ENCODE results near the gene NXPH3. TPM values are rescaled to one million over a fixed set of nuclear protein-coding genes. Genes with fewer than 3 reads are reported as not detected.

Gene NXPH3
- total RNA-seq, 5 donors from 2014 or later (not counting 1 experiment from before 2014, with no cell fraction given): not detected

DNA sequence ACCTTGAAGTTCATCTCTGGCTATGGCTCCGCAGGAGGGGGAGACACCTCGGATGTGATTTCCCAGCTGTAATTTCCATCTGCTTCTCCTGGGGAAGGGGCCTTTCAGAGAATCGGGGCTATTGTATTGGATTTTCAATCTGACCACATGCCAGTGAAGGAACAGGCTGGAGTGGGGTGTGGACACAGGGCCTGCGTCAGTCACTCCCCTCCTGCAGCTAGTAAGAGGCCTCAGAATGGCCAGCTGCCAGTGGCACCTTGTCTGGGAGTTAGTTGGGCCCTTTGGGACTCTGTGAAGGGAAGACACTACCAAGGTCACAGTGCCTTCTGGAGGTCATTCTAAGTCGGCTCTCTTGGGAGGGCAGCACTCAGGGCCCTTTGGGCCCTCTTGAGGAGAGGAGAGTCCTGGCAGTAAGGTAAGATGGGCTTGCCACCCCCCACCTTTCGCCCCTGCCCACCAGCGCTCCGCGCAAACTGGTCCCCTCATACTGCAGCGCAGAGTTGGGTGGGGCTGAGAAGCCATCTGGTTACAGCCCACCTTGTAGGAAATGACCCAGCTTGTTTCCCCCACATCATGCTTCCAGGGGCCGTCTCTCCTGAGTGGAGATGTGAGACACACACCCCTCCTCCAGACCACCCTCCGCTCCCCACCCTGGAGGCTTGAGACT is 5.4 kb downstream of the NXPH3 start:
- 96% methylated on average over 5 of the region's 12 CpGs for WGBS (ENCODE audit: insufficient coverage)
- H3K4me3 Mint-ChIP-seq: no peak overlapping the region
- no peak overlapping the region for H3K27ac Mint-ChIP-seq
- no peaks in the 10 kb centered on the region for H3K9me3 Mint-ChIP-seq
- POLR2A ChIA-PET: no interaction called here
- Histone ChIP-seq H3K36me3 (ENCODE audit: control insufficient read depth in 2 of 2, extremely low read depth in 1 of 2, insufficient read depth in 1 of 2, low read length in 1 of 2) (no peaks in the 10 kb centered on the region), H3K27me3 (replicated peaks in 1 of 2; ENCODE audit: control insufficient read depth in 2 of 2, extremely low read depth in 1 of 2, insufficient read depth in 2 of 2, low read length in 1 of 2) (peaks cover 3 to 39% of the 10 kb centered on the region in 2 experiments), H3K4me3 (ENCODE audit: control insufficient read depth in 1 of 2, extremely low read depth in 1 of 2, low read length in 1 of 2) (no peak overlapping the region), H3K27ac (ENCODE audit: low read length) (no peak overlapping the region), H3K4me1 (ENCODE audit: control insufficient read depth in 1 of 2, extremely low read depth in 1 of 2, insufficient read depth in 2 of 2, low read length in 2 of 2) (peaks cover 3 to 10% of the 10 kb centered on the region in 2 experiments), H3K9me3 (no peaks in the 10 kb centered on the region)
- H3K27me3 Mint-ChIP-seq: peaks cover 16 to 26% of the 10 kb centered on the region in 2 donors
- no peaks in the 10 kb centered on the region for H3K36me3 Mint-ChIP-seq
- DNase-seq (no peak), ATAC-seq (replicated peaks in 1 of 4) (no peak)
- H3K4me1 Mint-ChIP-seq: peaks cover 0 to 9% (median 6%) of the 10 kb centered on the region in 3 donors
- CTCF ChIA-PET: no interaction called here

DNA sequence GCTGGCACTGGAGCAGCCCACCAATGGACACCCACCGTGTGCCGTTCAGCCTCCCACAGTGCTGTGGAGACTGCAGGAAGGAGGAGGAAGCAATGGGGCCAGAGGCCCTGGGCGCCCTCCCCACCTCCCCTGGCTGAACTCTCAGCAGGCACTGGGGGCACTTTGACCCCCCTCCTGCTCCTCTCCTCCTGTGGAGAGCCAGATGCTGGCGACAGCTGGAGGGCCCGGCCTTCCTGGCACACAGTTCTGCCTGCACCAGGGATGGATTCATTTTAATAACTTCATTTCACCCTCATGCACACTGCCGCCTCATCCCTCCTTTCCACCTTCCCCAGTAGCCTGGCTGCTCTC is 6.0 kb downstream of the NXPH3 start:
- H3K9me3 Mint-ChIP-seq: no peaks in the 10 kb centered on the region
- no peak overlapping the region for H3K27ac Mint-ChIP-seq
- no peak overlapping the region for H3K4me3 Mint-ChIP-seq
- H3K4me3 ChIP-seq (ENCODE audit: control insufficient read depth in 1 of 2, extremely low read depth in 1 of 2, low read length in 1 of 2): no peak overlapping the region
- CTCF ChIA-PET: no interaction called here
- POLR2A ChIA-PET: no interaction called here
- H3K27ac ChIP-seq (ENCODE audit: low read length): no peak overlapping the region
- H3K27me3 ChIP-seq (replicated peaks in 1 of 2; ENCODE audit: control insufficient read depth in 2 of 2, extremely low read depth in 1 of 2, insufficient read depth in 2 of 2, low read length in 1 of 2): peaks cover 3 to 33% of the 10 kb centered on the region in 2 experiments
- H3K36me3 ChIP-seq (ENCODE audit: control insufficient read depth in 2 of 2, extremely low read depth in 1 of 2, insufficient read depth in 1 of 2, low read length in 1 of 2): no peaks in the 10 kb centered on the region
- no peaks in the 10 kb centered on the region for H3K9me3 ChIP-seq
- peaks cover 15 to 24% of the 10 kb centered on the region in 2 donors for H3K27me3 Mint-ChIP-seq
- no peak for DNase-seq
- no peak for ATAC-seq (replicated peaks in 1 of 4)
- peaks cover 0 to 5% of the 10 kb centered on the region in 2 experiments for H3K4me1 ChIP-seq (ENCODE audit: control insufficient read depth in 1 of 2, extremely low read depth in 1 of 2, insufficient read depth in 2 of 2, low read length in 2 of 2)
- 66% methylated on average over 2 of the region's 6 CpGs for WGBS (ENCODE audit: insufficient coverage)
- peaks cover 0 to 9% (median 3%) of the 10 kb centered on the region in 3 donors for H3K4me1 Mint-ChIP-seq
- H3K36me3 Mint-ChIP-seq: no peaks in the 10 kb centered on the region

DNA sequence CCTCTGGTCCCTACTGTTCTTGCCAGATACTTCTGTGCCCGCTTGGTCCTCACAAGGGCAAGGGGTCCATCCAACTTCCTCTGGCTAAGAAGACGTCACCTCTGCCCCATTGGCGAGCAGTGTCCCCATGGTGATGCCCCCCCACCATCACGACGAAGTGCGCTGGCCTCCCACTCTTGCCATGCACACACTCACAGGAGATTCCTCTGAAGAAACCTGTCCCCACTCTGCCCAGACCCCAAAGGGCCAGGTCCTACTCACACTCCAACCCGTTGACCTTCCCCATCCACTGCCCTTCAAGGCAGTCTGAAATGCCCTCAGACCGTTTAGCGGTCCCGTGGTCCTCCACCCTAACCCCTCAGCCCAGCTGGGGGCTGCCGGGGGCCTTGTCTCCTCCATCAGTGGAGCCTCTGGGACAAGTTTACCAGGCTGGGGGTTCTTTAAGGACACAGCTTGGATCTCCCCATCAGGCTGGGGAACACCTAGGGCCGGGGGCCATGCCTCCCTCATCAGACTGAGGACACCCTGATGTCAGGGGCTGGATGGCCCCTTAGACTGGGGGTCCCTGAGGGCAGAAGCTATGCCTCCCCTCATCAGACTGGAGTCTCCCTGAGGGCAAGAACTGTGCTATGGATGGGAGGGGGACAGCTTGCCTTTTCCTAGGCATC is 6.5 kb downstream of the NXPH3 start:
- ATAC-seq (replicated peaks in 1 of 4): no peak
- Mint-ChIP-seq H3K4me3 (no peak overlapping the region), H3K9me3 (no peaks in the 10 kb centered on the region), H3K4me1 (peaks cover 0 to 6% (median 0%) of the 10 kb centered on the region in 3 donors), H3K36me3 (no peaks in the 10 kb centered on the region), H3K27ac (no peak overlapping the region), H3K27me3 (peaks cover 11 to 20% of the 10 kb centered on the region in 2 donors)
- Histone ChIP-seq H3K9me3 (no peaks in the 10 kb centered on the region), H3K27me3 (replicated peaks in 1 of 2; ENCODE audit: control insufficient read depth in 2 of 2, extremely low read depth in 1 of 2, insufficient read depth in 2 of 2, low read length in 1 of 2) (peaks cover 3 to 28% of the 10 kb centered on the region in 2 experiments), H3K36me3 (ENCODE audit: control insufficient read depth in 2 of 2, extremely low read depth in 1 of 2, insufficient read depth in 1 of 2, low read length in 1 of 2) (no peaks in the 10 kb centered on the region), H3K4me1 (ENCODE audit: control insufficient read depth in 1 of 2, extremely low read depth in 1 of 2, insufficient read depth in 2 of 2, low read length in 2 of 2) (no peaks in the 10 kb centered on the region), H3K27ac (ENCODE audit: low read length) (no peak overlapping the region), H3K4me3 (ENCODE audit: control insufficient read depth in 1 of 2, extremely low read depth in 1 of 2, low read length in 1 of 2) (no peak overlapping the region)
- DNase-seq: no peak
- WGBS (ENCODE audit: insufficient coverage): 87% methylated on average over 12 of the region's 12 CpGs
- ChIA-PET CTCF (interaction anchor here (0.5 to 0.8 kb wide), 3 partner anchors 24 to 901 kb away, joined by 3 to 7 read pairs (median 6); no protein-coding TSS in a partner anchor), POLR2A (no interaction called here)

DNA sequence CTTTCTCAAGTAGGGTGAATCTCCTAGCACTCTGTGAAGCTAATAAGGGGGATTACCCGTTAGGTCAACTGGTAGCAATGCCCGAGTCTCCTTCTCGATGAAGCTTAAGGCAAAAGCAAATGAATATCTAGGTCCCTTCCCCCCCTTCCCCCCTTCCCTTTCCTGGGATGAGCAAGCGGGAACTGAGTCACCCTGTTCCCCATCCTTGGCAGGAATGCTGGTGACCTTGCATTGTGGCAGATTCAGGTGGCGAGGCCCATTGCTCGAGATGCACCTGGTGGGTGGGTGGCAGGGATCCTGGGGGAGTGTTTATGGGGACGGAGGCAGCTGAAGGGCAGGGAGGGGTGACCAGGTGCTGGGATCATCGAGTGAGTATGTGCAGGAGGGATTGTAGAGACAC is 7.1 kb downstream of the NXPH3 start:
- Histone ChIP-seq H3K36me3 (ENCODE audit: control insufficient read depth in 2 of 2, extremely low read depth in 1 of 2, insufficient read depth in 1 of 2, low read length in 1 of 2) (no peaks in the 10 kb centered on the region), H3K4me1 (ENCODE audit: control insufficient read depth in 1 of 2, extremely low read depth in 1 of 2, insufficient read depth in 2 of 2, low read length in 2 of 2) (no peaks in the 10 kb centered on the region), H3K27ac (ENCODE audit: low read length) (no peak overlapping the region), H3K9me3 (no peaks in the 10 kb centered on the region), H3K4me3 (ENCODE audit: control insufficient read depth in 1 of 2, extremely low read depth in 1 of 2, low read length in 1 of 2) (no peak overlapping the region), H3K27me3 (replicated peaks in 1 of 2; ENCODE audit: control insufficient read depth in 2 of 2, extremely low read depth in 1 of 2, insufficient read depth in 2 of 2, low read length in 1 of 2) (peaks cover 2 to 23% of the 10 kb centered on the region in 2 experiments)
- DNase-seq (no peak), ATAC-seq (replicated peaks in 1 of 4) (no peak)
- Mint-ChIP-seq H3K4me1 (peaks cover 0 to 3% (median 1%) of the 10 kb centered on the region in 3 donors), H3K27me3 (peaks cover 5 to 14% of the 10 kb centered on the region in 2 donors), H3K36me3 (no peaks in the 10 kb centered on the region), H3K27ac (no peak overlapping the region), H3K4me3 (no peak overlapping the region), H3K9me3 (no peaks in the 10 kb centered on the region)
- ChIA-PET POLR2A (no interaction called here), CTCF (interaction anchor here (0.5 to 0.8 kb wide), 3 partner anchors 24 to 900 kb away, joined by 3 to 7 read pairs (median 6); no protein-coding TSS in a partner anchor)
- 89% methylated on average over 7 of the region's 8 CpGs for WGBS (ENCODE audit: insufficient coverage)

DNA sequence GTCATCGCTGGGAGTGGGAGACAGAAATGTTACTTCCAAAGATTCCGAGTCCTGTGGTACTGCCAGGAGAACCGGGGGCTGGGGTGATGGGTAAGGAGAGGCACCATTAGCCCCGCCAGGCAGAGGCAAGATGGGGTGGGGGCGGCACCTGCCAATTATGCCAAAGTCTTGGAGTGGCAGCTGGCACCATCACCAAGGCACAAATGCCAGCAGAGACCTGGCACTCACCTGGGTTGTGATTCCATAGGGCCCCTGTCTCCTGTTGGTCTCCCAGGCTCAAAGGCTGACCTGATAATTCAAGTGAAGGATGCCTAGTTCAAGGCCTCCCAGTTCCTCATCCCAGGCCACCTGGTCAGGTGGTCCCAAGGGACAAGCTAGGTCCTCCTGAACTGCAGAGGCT is 7.6 kb downstream of the NXPH3 start:
- ChIA-PET CTCF (no interaction called here), POLR2A (interaction anchor here in 1 of 2 donors (0.7 kb wide), 1 partner anchor 45 kb away, joined by 3 read pairs; no protein-coding TSS in a partner anchor)
- Histone ChIP-seq H3K4me3 (ENCODE audit: control insufficient read depth in 1 of 2, extremely low read depth in 1 of 2, low read length in 1 of 2) (no peak overlapping the region), H3K4me1 (ENCODE audit: control insufficient read depth in 1 of 2, extremely low read depth in 1 of 2, insufficient read depth in 2 of 2, low read length in 2 of 2) (no peaks in the 10 kb centered on the region), H3K27me3 (replicated peaks in 1 of 2; ENCODE audit: control insufficient read depth in 2 of 2, extremely low read depth in 1 of 2, insufficient read depth in 2 of 2, low read length in 1 of 2) (peaks cover 0 to 19% of the 10 kb centered on the region in 2 experiments), H3K36me3 (ENCODE audit: control insufficient read depth in 2 of 2, extremely low read depth in 1 of 2, insufficient read depth in 1 of 2, low read length in 1 of 2) (peaks cover 0 to under 1% of the 10 kb centered on the region in 2 donors), H3K9me3 (no peaks in the 10 kb centered on the region), H3K27ac (ENCODE audit: low read length) (no peak overlapping the region)
- Mint-ChIP-seq H3K4me3 (no peak overlapping the region), H3K36me3 (no peaks in the 10 kb centered on the region), H3K27ac (no peak overlapping the region), H3K9me3 (no peaks in the 10 kb centered on the region), H3K4me1 (peaks cover 0 to 4% (median 1%) of the 10 kb centered on the region in 3 donors), H3K27me3 (peaks cover under 1 to 9% of the 10 kb centered on the region in 2 donors)
- 91% methylated on average over 5 of the region's 5 CpGs for WGBS (ENCODE audit: insufficient coverage)
- ATAC-seq (replicated peaks in 1 of 4) (no peak), DNase-seq (no peak)

DNA sequence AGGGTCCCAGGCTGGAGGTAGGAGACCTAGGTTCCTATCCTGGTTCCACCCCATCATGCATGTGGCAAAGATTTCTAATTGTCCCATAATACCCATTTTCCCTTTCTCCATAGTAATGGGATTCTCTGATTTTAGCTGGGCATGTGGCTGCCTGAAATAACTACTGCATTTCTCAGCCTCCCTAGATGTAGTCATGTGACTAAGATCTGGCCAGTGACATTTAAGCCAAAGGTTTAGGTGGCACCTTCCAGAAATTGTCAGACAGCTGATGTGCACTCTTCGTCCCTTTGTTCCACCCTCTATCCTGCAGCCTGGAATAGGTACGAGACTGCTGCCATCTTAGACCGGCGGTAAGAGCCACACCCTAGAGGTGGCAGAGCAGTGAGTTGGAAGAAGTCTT is 8.2 kb downstream of the NXPH3 start:
- Mint-ChIP-seq H3K36me3 (no peaks in the 10 kb centered on the region), H3K4me1 (peaks cover 0 to 6% (median 1%) of the 10 kb centered on the region in 3 donors), H3K27ac (no peak overlapping the region), H3K27me3 (peaks cover 0 to 4% of the 10 kb centered on the region in 2 donors), H3K9me3 (no peaks in the 10 kb centered on the region), H3K4me3 (no peak overlapping the region)
- CTCF ChIA-PET: no interaction called here
- H3K27ac ChIP-seq (ENCODE audit: low read length): no peak overlapping the region
- DNase-seq (peak in 1 of 35 experiments; percentile 21), ATAC-seq (replicated peaks in 1 of 4) (no peak)
- H3K36me3 ChIP-seq (ENCODE audit: control insufficient read depth in 2 of 2, extremely low read depth in 1 of 2, insufficient read depth in 1 of 2, low read length in 1 of 2): peaks cover 0 to 4% of the 10 kb centered on the region in 2 donors
- H3K27me3 ChIP-seq (replicated peaks in 1 of 2; ENCODE audit: control insufficient read depth in 2 of 2, extremely low read depth in 1 of 2, insufficient read depth in 2 of 2, low read length in 1 of 2): peaks cover 0 to 12% of the 10 kb centered on the region in 2 experiments
- WGBS (ENCODE audit: insufficient coverage): no CpG with 5 or more reads among the region's 4 CpGs
- POLR2A ChIA-PET: no interaction called here
- H3K4me3 ChIP-seq (ENCODE audit: control insufficient read depth in 1 of 2, extremely low read depth in 1 of 2, low read length in 1 of 2): no peak overlapping the region
- no peaks in the 10 kb centered on the region for H3K4me1 ChIP-seq (ENCODE audit: control insufficient read depth in 1 of 2, extremely low read depth in 1 of 2, insufficient read depth in 2 of 2, low read length in 2 of 2)
- H3K9me3 ChIP-seq: no peaks in the 10 kb centered on the region
